ENCODE results near the gene ESYT1. TPM values are rescaled to one million over a fixed set of nuclear protein-coding genes. Genes with fewer than 3 reads are reported as not detected.
"Not testable (repeated sequence)": the region's sequence is repeated elsewhere in the genome, so short reads cannot be mapped to it uniquely, and the experiment has no call there.

ESYT1 gene
- total and polyA plus RNA-seq, 2 experiments from 2014 or later, result 108 to 216 TPM

DNA sequence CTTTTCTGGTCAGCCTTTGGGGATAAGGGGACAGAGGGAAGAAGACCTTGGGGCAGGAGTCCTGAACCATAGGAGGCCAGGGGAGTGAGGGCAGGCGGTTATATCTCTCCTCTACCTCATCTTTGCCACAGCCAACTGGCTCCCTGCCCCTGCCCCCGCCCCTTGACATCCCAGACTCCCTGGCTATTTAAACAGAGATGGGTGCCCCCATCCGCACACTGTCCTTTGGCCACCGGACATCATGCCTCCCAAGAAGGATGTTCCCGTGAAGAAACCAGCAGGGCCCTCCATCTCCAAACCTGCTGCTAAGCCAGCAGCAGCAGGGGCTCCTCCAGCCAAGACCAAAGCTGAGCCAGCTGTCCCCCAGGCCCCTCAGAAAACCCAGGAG, 25.6 kb downstream of the ESYT1 start:
- no peaks in the 10 kb centered on the region for H3K36me3 ChIP-seq (ENCODE audit: low read depth)
- H3K79me2 ChIP-seq (ENCODE audit: insufficient read depth), result peaks cover 25% of the 10 kb centered on the region
- no peaks in the 10 kb centered on the region for H4K20me1 ChIP-seq (ENCODE audit: insufficient read depth)
- in situ Hi-C loops (cut with MboI), result no loop called here
- DNase-seq, result no peak
- H3K27ac ChIP-seq, result no peak overlapping the region
- H3K4me1 ChIP-seq (ENCODE audit: insufficient read depth), result peaks cover 16% of the 10 kb centered on the region
- no peaks in the 10 kb centered on the region for H3K27me3 ChIP-seq (replicated peaks; ENCODE audit: insufficient read depth)
- WGBS, 2 experiments (ENCODE audit: low coverage in 1 of 2, low lambda C conversion rate in 2 of 2, missing lambda C conversion rate in 2 of 2), result 72 to 83% methylated on average over 5 of the region's 5 CpGs
- H3K9ac ChIP-seq, result peak overlapping the region; percentile 82; the same call in 1 of the 2 replicates
- peaks cover 20% of the 10 kb centered on the region for H3F3A ChIP-seq (ENCODE audit: insufficient read depth)
- no peak overlapping the region for H3K4me2 ChIP-seq (ENCODE audit: unreplicated experiment)
- TF ChIP-seq EZH2 (IDR thresholded peaks at IDR 0.05; ENCODE audit: insufficient read depth, poor library complexity, severe bottlenecking) (no peak), EZH2phosphoT487 (IDR thresholded peaks at IDR 0.05; ENCODE audit: insufficient read depth, low read depth) (no peak)
- no peaks in the 10 kb centered on the region for H3K9me2 ChIP-seq (ENCODE audit: insufficient read depth)
- no peak overlapping the region for H2AFZ ChIP-seq
- H3K9me3 ChIP-seq (ENCODE audit: low read depth), result no peaks in the 10 kb centered on the region
- no peak overlapping the region for H3K4me3 ChIP-seq

DNA sequence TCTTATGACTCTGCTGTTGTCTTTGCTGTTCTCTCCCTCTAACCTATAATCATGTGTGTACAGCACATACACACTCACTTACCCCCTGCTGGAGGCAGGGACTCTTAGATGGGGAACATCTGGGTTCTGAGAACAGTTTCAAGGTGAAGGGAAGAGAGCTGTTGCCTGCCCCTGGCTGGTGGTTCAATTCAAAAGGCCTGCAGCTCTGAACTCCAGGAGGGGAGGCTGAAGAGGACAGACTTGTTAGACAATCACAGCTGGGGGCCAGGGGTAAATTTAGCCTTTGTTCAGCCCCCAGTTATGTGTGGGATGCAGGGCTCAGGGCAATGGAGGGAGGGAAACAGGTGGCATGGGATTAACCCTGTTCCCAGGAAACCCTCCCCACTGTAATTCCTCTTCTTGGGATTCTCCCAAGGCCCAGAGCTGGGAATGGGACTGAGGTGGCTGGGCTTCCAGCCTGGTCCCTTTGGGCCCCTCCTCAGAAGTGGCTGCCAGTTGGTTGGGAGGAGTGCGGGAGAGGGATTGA, 26.2 kb downstream of the ESYT1 start:
- no peak overlapping the region for H3K27ac ChIP-seq
- H3K4me2 ChIP-seq (ENCODE audit: unreplicated experiment), result no peak overlapping the region
- H3K27me3 ChIP-seq (replicated peaks; ENCODE audit: insufficient read depth), result no peaks in the 10 kb centered on the region
- in situ Hi-C loops (cut with MboI), result no loop called here
- no peaks in the 10 kb centered on the region for H3K9me2 ChIP-seq (ENCODE audit: insufficient read depth)
- 100% methylated on average over 1 of the region's 1 CpG for WGBS, 2 experiments (ENCODE audit: low coverage in 1 of 2, low lambda C conversion rate in 2 of 2, missing lambda C conversion rate in 2 of 2)
- no peak for DNase-seq
- 0 out of 2 replicates have a peak, but pooled peaks cover under 1% of the 10 kb centered on the region for H4K20me1 ChIP-seq (ENCODE audit: insufficient read depth)
- H3K79me2 ChIP-seq (ENCODE audit: insufficient read depth), result peaks cover 31% of the 10 kb centered on the region
- no peaks in the 10 kb centered on the region for H3K36me3 ChIP-seq (ENCODE audit: low read depth)
- no peak for TF ChIP-seq EZH2 (IDR thresholded peaks at IDR 0.05; ENCODE audit: insufficient read depth, poor library complexity, severe bottlenecking)
- TF ChIP-seq EZH2phosphoT487 (IDR thresholded peaks at IDR 0.05; ENCODE audit: insufficient read depth, low read depth), result no peak
- H3K4me1 ChIP-seq (ENCODE audit: insufficient read depth), result peaks cover 16% of the 10 kb centered on the region
- H2AFZ ChIP-seq, result no peak overlapping the region
- no peaks in the 10 kb centered on the region for H3K9me3 ChIP-seq (ENCODE audit: low read depth)
- H3K9ac ChIP-seq, result no peak overlapping the region
- peaks cover 26% of the 10 kb centered on the region for H3F3A ChIP-seq (ENCODE audit: insufficient read depth)
- H3K4me3 ChIP-seq, result no peak overlapping the region

DNA sequence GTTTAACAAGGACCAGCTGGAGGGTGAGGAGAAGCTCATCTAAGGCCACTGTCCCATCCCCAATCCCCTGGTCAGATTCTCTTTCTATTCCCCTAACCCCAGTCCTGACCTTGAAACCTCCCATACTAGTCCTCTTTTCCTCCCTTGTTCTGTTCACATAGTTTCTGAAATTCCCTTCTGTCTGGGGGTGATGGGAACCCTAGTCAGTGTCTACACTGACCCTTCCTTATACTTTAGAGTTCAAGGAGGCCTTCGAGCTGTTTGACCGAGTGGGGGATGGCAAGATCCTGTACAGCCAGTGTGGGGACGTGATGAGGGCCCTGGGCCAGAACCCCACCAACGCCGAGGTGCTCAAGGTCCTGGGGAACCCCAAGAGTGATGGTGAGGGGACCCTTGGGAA, 26.8 kb downstream of the ESYT1 start:
- peaks cover 37% of the 10 kb centered on the region for H3K79me2 ChIP-seq (ENCODE audit: insufficient read depth)
- WGBS, 2 experiments (ENCODE audit: low coverage in 1 of 2, low lambda C conversion rate in 2 of 2, missing lambda C conversion rate in 2 of 2), result 78 to 84% methylated on average over 5 of the region's 5 CpGs
- H3K9ac ChIP-seq, result no peak overlapping the region
- DNase-seq, result no peak
- in situ Hi-C loops (cut with MboI), result no loop called here
- no peaks in the 10 kb centered on the region for H3K27me3 ChIP-seq (replicated peaks; ENCODE audit: insufficient read depth)
- no peaks in the 10 kb centered on the region for H3K9me3 ChIP-seq (ENCODE audit: low read depth)
- no peak overlapping the region for H3K4me2 ChIP-seq (ENCODE audit: unreplicated experiment)
- peaks cover 18% of the 10 kb centered on the region for H3K4me1 ChIP-seq (ENCODE audit: insufficient read depth)
- H3K36me3 ChIP-seq (ENCODE audit: low read depth), result peaks cover 3% of the 10 kb centered on the region
- H4K20me1 ChIP-seq (ENCODE audit: insufficient read depth), result 0 out of 2 replicates have a peak, but pooled peaks cover 3% of the 10 kb centered on the region
- no peak overlapping the region for H3K27ac ChIP-seq
- peaks cover 31% of the 10 kb centered on the region for H3F3A ChIP-seq (ENCODE audit: insufficient read depth)
- H2AFZ ChIP-seq, result no peak overlapping the region
- H3K4me3 ChIP-seq, result no peak overlapping the region
- TF ChIP-seq EZH2 (IDR thresholded peaks at IDR 0.05; ENCODE audit: insufficient read depth, poor library complexity, severe bottlenecking) (no peak), EZH2phosphoT487 (IDR thresholded peaks at IDR 0.05; ENCODE audit: insufficient read depth, low read depth) (no peak)
- H3K9me2 ChIP-seq (ENCODE audit: insufficient read depth), result no peaks in the 10 kb centered on the region

DNA sequence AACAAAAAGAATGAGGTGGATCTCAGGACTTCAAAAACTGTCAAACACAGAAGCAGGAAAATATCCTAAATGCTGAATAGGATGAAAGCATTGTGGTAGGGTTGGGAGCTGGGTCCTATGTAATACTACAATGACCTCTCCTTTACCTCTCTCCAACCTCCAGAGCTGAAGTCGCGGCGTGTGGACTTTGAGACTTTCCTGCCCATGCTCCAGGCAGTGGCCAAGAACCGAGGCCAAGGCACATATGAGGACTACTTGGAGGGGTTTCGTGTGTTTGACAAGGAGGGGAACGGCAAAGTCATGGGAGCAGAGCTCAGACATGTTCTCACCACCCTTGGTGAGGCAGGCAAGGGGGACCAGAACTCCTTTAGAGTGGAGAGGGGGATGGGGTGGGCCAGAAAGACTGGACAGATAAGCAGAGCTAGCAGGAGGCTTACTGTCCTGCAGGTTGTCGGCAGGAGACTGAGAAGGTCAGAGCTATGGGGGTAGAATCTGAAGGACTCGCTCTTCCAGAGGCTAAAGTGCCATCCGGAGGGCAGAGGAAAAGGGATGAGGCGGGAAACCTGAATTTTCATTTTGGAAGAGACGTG, 27.3 kb downstream of the ESYT1 start:
- peaks cover 9% of the 10 kb centered on the region for H3K36me3 ChIP-seq (ENCODE audit: low read depth)
- no peaks in the 10 kb centered on the region for H3K27me3 ChIP-seq (replicated peaks; ENCODE audit: insufficient read depth)
- whole genome bisulfite sequencing, 2 experiments (ENCODE audit: low coverage in 1 of 2, low lambda C conversion rate in 2 of 2, missing lambda C conversion rate in 2 of 2), result 92 to 94% methylated on average over 11 of the region's 11 CpGs
- 0 out of 2 replicates have a peak, but pooled peaks cover 3% of the 10 kb centered on the region for H4K20me1 ChIP-seq (ENCODE audit: insufficient read depth)
- no peak overlapping the region for H3K9ac ChIP-seq
- no peaks in the 10 kb centered on the region for H3K9me2 ChIP-seq (ENCODE audit: insufficient read depth)
- no peak overlapping the region for H3K4me2 ChIP-seq (ENCODE audit: unreplicated experiment)
- TF ChIP-seq EZH2 (IDR thresholded peaks at IDR 0.05; ENCODE audit: insufficient read depth, poor library complexity, severe bottlenecking), result no peak
- TF ChIP-seq EZH2phosphoT487 (IDR thresholded peaks at IDR 0.05; ENCODE audit: insufficient read depth, low read depth), result no peak
- DNase-seq, result no peak
- no peak overlapping the region for H3K4me3 ChIP-seq
- in situ Hi-C loops (cut with MboI), result no loop called here
- H2AFZ ChIP-seq, result no peak overlapping the region
- peaks cover 37% of the 10 kb centered on the region for H3F3A ChIP-seq (ENCODE audit: insufficient read depth)
- peaks cover 42% of the 10 kb centered on the region for H3K79me2 ChIP-seq (ENCODE audit: insufficient read depth)
- H3K4me1 ChIP-seq (ENCODE audit: insufficient read depth), result peaks cover 23% of the 10 kb centered on the region
- no peaks in the 10 kb centered on the region for H3K9me3 ChIP-seq (ENCODE audit: low read depth)
- no peak overlapping the region for H3K27ac ChIP-seq

DNA sequence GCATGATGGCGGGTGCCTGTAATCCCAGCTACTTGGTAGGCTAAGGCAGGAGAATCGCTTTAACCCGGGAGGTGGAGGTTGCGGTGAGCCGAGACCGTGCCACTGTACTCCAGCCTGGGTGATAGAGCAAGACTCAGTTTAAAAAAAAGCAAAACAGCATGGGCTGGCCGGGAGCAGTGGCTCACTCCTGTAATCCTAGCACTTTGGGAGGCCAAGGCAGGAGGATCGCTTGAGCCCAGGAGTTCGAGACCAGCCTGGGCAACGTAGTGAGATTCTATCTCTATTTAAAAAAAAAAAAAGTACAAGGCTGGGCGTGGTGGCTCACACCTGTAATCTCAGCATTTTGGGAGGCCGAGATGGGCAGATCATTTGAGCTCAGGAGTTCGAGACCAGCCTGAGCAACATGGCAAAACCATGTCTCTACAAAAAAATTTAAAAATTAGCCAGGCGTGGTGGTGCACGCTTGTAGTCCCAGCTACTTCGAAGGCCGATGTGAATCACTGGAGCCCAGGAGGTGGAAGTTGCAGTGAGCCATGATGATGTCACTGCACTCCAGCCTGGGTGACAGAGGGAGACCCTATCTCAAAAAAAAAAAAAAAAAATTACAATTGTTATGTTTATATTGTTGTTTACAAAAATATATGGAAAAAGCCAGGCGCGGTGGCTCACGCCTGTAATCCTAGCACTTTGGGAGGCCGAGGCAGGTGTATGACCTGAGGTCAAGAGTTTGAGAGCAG, 28.6 kb downstream of the ESYT1 start:
- 77 to 80% methylated on average over 21 of the region's 21 CpGs for WGBS, 2 experiments (ENCODE audit: low coverage in 1 of 2, low lambda C conversion rate in 2 of 2, missing lambda C conversion rate in 2 of 2)
- in situ Hi-C loops (cut with MboI); H4K20me1 ChIP-seq (ENCODE audit: insufficient read depth); H3K9me3 ChIP-seq (ENCODE audit: low read depth); H3K9me2 ChIP-seq (ENCODE audit: insufficient read depth); H3K36me3 ChIP-seq (ENCODE audit: low read depth); H3K27me3 ChIP-seq (replicated peaks; ENCODE audit: insufficient read depth): not testable (repeated sequence)
- H3K27ac ChIP-seq, result peak overlapping the region; percentile 69
- H2AFZ ChIP-seq, result peak overlapping the region; percentile 78
- peak overlapping the region; percentile 72 for H3K4me3 ChIP-seq
- H3K9ac ChIP-seq, result peak overlapping the region; percentile 70
- DNase-seq, result peak; percentile 56
- H3F3A ChIP-seq (ENCODE audit: insufficient read depth), result peaks cover 47% of the 10 kb centered on the region
- H3K4me2 ChIP-seq (ENCODE audit: unreplicated experiment), result peak overlapping the region; percentile 81
- peaks cover 20% of the 10 kb centered on the region for H3K4me1 ChIP-seq (ENCODE audit: insufficient read depth)
- peaks cover 55% of the 10 kb centered on the region for H3K79me2 ChIP-seq (ENCODE audit: insufficient read depth)
